ENCODE measurements around the gene TERT.

TERT gene

GRCh38 chr5:1317921-1318565 lies 23.2 kb upstream of the TERT start:
- no peak for DNase-seq

GRCh38 chr5:1316588-1317340 lies 21.9 kb upstream of the TERT start:
- no peak for DNase-seq

GRCh38 chr5:1315709-1316587 lies 21.1 kb upstream of the TERT start:
- DNase-seq = peak; percentile 98

- no peak for DNase-seq
Measured at GRCh38 chr5:1315018-1315708, 20.3 kb upstream of the TERT start.

GRCh38 chr5:1314564-1314982 lies 19.7 kb upstream of the TERT start:
- no peak for DNase-seq

- DNase-seq = peak; percentile 32
Measured at GRCh38 chr5:1312993-1313833, 18.3 kb upstream of the TERT start.

- DNase-seq = no peak
Measured at GRCh38 chr5:1312206-1312605, 17.3 kb upstream of the TERT start.

- DNase-seq = no peak
Measured at GRCh38 chr5:1311439-1312055, 16.7 kb upstream of the TERT start.

- no peak for DNase-seq
Measured at GRCh38 chr5:1310118-1310517, 15.2 kb upstream of the TERT start.

- DNase-seq = no peak
Measured at GRCh38 chr5:1304033-1304432, 9.2 kb upstream of the TERT start.

- DNase-seq = no peak
Measured at GRCh38 chr5:1302258-1302657, 7.4 kb upstream of the TERT start.

GRCh38 chr5:1300581-1301083 lies 5.8 kb upstream of the TERT start:
- DNase-seq = no peak

GRCh38 chr5:1299961-1300360 lies 5.1 kb upstream of the TERT start:
- no peak for DNase-seq

GRCh38 chr5:1299511-1299850 lies 4.6 kb upstream of the TERT start:
- DNase-seq = no peak

GRCh38 chr5:1298723-1299510 lies 4.0 kb upstream of the TERT start:
- DNase-seq = no peak

GRCh38 chr5:1298067-1298551 lies 3.2 kb upstream of the TERT start:
- DNase-seq = no peak

GRCh38 chr5:1297243-1297642 lies 2.4 kb upstream of the TERT start:
- DNase-seq = no peak

GRCh38 chr5:1295650-1296037 lies 776 bp upstream of the TERT start:
- no peak for DNase-seq

- peak; percentile 64 for DNase-seq
Measured at GRCh38 chr5:1294206-1294834, 548 bp downstream of the TERT start.

Measured in COR-L47 (cell line).